HG03135 (cell line): ENCODE results near the gene RBKS.
"Not testable (repeated sequence)": the region's sequence is repeated elsewhere in the genome, so short reads cannot be mapped to it uniquely, and the experiment has no call there.

Source experiments
- ATAC-seq: cut with Tn5 transposase; IDR thresholded peaks from one replicate; pipeline ENCODE4 v1.9.1; 2021; ENCODE audit warnings: mild to moderate bottlenecking, moderate library complexity; ENCODE audit not compliant: unreplicated experiment

Gene RBKS

GRCh38 chr2:27771202-27771547, 119.0 kb downstream of the RBKS start:
- peak; percentile 31 for ATAC-seq

GRCh38 chr2:27766287-27766661, 123.9 kb downstream of the RBKS start:
- no peak for ATAC-seq

GRCh38 chr2:27765621-27766286, 124.4 kb downstream of the RBKS start:
- ATAC-seq: no peak

GRCh38 chr2:27764526-27764925, 125.7 kb downstream of the RBKS start:
- ATAC-seq: not testable (repeated sequence)

GRCh38 chr2:27763907-27764267, 126.3 kb downstream of the RBKS start:
- no peak for ATAC-seq

GRCh38 chr2:27762951-27763906, 127.0 kb downstream of the RBKS start:
- no peak for ATAC-seq

- ATAC-seq: no peak
Observed at GRCh38 chr2:27756544-27757498, 133.4 kb downstream of the RBKS start.

GRCh38 chr2:27756091-27756490, 134.1 kb downstream of the RBKS start:
- ATAC-seq: no peak

GRCh38 chr2:27754831-27755230, 135.4 kb downstream of the RBKS start:
- no peak for ATAC-seq

GRCh38 chr2:27754138-27754588, 136.0 kb downstream of the RBKS start:
- no peak for ATAC-seq

GRCh38 chr2:27752551-27753237, 137.5 kb downstream of the RBKS start:
- ATAC-seq: no peak

GRCh38 chr2:27751377-27751776, 138.8 kb downstream of the RBKS start:
- no peak for ATAC-seq

GRCh38 chr2:27748803-27749554, 141.2 kb downstream of the RBKS start:
- ATAC-seq: not testable (repeated sequence)

GRCh38 chr2:27747827-27748352, 142.3 kb downstream of the RBKS start:
- ATAC-seq: no peak

- ATAC-seq: no peak
Observed at GRCh38 chr2:27746325-27746724, 143.9 kb downstream of the RBKS start.

- not testable (repeated sequence) for ATAC-seq
Observed at GRCh38 chr2:27745494-27745893, 144.7 kb downstream of the RBKS start.

- no peak for ATAC-seq
Observed at GRCh38 chr2:27742571-27742970, 147.6 kb downstream of the RBKS start.

- ATAC-seq: no peak
Observed at GRCh38 chr2:27741673-27742072, 148.5 kb downstream of the RBKS start.

- ATAC-seq: no peak
Observed at GRCh38 chr2:27739058-27739373, 151.2 kb downstream of the RBKS start.
